Measurements from ENCODE around the gene YARS1.

DNA sequence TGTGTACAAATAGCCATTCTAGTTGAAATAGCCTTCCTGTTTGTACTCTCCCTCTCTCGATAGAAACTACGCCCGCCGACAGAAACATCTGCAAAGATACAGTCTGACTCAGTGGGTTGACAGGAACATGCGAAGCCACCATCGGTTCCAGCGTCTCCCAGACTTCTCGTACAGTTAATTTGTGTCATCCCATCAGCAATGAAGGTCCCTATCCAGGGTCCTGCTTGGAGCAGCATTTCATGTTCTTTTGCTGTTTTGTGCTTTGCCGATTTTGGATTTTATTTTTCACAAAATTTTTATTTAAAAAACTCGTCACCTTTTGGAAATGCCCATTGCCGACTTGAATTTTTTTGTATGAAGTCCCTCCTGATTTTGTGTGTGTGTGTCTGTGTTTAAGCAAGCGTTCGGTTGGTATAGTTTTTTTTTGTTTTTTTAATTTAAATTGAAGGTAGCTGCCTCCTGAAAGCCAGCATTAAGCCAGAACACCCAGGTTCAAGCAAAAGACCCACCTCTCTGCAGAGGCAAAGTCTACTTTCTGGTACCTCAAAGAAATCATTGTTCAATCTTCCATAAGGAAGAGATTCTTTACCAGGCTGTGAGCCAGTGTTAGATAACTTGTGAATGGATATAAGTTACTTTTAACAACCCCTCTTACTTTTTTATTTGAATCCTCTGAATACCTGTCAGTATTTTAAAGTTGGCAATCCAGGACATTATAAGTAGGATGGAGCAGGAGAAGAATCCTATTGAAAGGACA, 38.9 kb upstream of the YARS1 start:
- TF ChIP-seq, protein P1, sequence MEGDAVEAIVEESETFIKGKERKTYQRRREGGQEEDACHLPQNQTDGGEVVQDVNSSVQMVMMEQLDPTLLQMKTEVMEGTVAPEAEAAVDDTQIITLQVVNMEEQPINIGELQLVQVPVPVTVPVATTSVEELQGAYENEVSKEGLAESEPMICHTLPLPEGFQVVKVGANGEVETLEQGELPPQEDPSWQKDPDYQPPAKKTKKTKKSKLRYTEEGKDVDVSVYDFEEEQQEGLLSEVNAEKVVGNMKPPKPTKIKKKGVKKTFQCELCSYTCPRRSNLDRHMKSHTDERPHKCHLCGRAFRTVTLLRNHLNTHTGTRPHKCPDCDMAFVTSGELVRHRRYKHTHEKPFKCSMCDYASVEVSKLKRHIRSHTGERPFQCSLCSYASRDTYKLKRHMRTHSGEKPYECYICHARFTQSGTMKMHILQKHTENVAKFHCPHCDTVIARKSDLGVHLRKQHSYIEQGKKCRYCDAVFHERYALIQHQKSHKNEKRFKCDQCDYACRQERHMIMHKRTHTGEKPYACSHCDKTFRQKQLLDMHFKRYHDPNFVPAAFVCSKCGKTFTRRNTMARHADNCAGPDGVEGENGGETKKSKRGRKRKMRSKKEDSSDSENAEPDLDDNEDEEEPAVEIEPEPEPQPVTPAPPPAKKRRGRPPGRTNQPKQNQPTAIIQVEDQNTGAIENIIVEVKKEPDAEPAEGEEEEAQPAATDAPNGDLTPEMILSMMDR (IDR thresholded peaks at IDR 0.05), result no peak
- TF ChIP-seq EP300 (IDR thresholded peaks at IDR 0.05) (no peak), POLR2AphosphoS5 (IDR thresholded peaks at IDR 0.05) (no peak)
